Colonic mucosa (tissue), 4 donors: ENCODE results near the gene ZBTB38. TPM values are rescaled to one million over a fixed set of nuclear protein-coding genes. Genes with fewer than 3 reads are reported as not detected.

ENCODE experiments used
- DNase-seq: peaks from one replicate; pipeline ENCODE4 v3.0.0-alpha.2; 2020
- H3K27ac ChIP-seq: fragments of 200-600 bp; one replicate; pipeline ENCODE4 v1.8.0; 2021
- H3K27me3 ChIP-seq: fragments of 200-600 bp; one replicate; pipeline ENCODE4 v1.8.0; 2021
- H3K36me3 ChIP-seq: fragments of 200-600 bp; one replicate; pipeline ENCODE4 v1.8.0; 2021
- H3K4me1 ChIP-seq: fragments of 200-600 bp; one replicate; pipeline ENCODE4 v1.8.0; 2021; ENCODE audit warnings: mild to moderate bottlenecking
- H3K4me3 ChIP-seq: fragments of 200-600 bp; one replicate; pipeline ENCODE4 v1.8.0; 2021
- H3K9ac ChIP-seq, 2 donors: one replicate each; pipeline ENCODE4 v1.7.0; 2013; ENCODE audit warnings: control low read depth in 2 of 2, low read depth in 2 of 2, low read length in 2 of 2
- H3K9me3 ChIP-seq: fragments of 200-600 bp; one replicate; pipeline ENCODE4 v1.8.0; 2021
- intact Hi-C: fragments of 100-400 bp; cut with DNase I; formaldehyde crosslinking; loops from one replicate; pipeline ENCODE4 v1.14.1; 2022
- total RNA-seq, 2 donors: library from RNA; stranded (reverse); fragmentation: NEBNext Ultra II Directional in 1 of 2; extraction: Animal tissue kit (Norgen Biotek cat#: 25700) in 1 of 2; gene quantifications; one replicate each; pipeline ENCODE4 v1.2.1, GENCODE V29; 2021
- TF ChIP-seq, protein P1 (sequence below): fragments of 200-600 bp; IDR thresholded peaks from one replicate; pipeline ENCODE4 v1.8.0; 2022; ENCODE audit warnings: antibody characterized with exemption, mild to moderate bottlenecking
- donor health status: healthy.
- donor health status: DM: no; HTN: no; CAD: no.
- donor health status: DM: no; HTN: no; CAD: no.

ZBTB38 gene
- total RNA-seq, 2 donors from 2014 or later, result 95.5 to 112 TPM

DNA sequence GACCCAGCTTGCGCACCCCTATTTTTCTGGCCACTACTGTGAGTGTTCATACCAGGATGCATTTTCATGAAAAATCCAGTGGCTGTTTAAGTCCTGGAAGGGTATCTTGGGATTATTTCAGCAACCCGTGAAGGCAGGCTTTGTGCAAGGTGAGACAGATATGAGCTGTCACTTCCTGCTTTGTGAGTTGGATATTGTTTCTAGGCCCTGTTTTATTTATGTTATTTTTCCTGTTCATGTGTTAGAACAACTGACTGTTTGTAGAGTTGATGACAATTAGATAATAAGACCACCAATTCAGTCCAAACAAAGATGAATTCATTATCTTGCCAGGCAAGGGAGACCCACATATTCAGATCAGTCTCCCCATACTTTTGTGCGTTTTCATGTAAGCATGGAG, 42.5 kb downstream of the ZBTB38 start:
- DNase-seq, result no peak
- H3K9me3 ChIP-seq, result no peaks in the 10 kb centered on the region
- no peaks in the 10 kb centered on the region for H3K36me3 ChIP-seq
- peak overlapping the region; percentile 13 to 65 for H3K9ac ChIP-seq
- H3K4me1 ChIP-seq, result peaks cover 29% of the 10 kb centered on the region
- no peaks in the 10 kb centered on the region for H3K27me3 ChIP-seq
- H3K4me3 ChIP-seq, result no peak overlapping the region
- TF ChIP-seq, protein P1, sequence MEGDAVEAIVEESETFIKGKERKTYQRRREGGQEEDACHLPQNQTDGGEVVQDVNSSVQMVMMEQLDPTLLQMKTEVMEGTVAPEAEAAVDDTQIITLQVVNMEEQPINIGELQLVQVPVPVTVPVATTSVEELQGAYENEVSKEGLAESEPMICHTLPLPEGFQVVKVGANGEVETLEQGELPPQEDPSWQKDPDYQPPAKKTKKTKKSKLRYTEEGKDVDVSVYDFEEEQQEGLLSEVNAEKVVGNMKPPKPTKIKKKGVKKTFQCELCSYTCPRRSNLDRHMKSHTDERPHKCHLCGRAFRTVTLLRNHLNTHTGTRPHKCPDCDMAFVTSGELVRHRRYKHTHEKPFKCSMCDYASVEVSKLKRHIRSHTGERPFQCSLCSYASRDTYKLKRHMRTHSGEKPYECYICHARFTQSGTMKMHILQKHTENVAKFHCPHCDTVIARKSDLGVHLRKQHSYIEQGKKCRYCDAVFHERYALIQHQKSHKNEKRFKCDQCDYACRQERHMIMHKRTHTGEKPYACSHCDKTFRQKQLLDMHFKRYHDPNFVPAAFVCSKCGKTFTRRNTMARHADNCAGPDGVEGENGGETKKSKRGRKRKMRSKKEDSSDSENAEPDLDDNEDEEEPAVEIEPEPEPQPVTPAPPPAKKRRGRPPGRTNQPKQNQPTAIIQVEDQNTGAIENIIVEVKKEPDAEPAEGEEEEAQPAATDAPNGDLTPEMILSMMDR, result no peak
- intact Hi-C loops, result no loop called here
- H3K27ac ChIP-seq, result peak overlapping the region; percentile 85

DNA sequence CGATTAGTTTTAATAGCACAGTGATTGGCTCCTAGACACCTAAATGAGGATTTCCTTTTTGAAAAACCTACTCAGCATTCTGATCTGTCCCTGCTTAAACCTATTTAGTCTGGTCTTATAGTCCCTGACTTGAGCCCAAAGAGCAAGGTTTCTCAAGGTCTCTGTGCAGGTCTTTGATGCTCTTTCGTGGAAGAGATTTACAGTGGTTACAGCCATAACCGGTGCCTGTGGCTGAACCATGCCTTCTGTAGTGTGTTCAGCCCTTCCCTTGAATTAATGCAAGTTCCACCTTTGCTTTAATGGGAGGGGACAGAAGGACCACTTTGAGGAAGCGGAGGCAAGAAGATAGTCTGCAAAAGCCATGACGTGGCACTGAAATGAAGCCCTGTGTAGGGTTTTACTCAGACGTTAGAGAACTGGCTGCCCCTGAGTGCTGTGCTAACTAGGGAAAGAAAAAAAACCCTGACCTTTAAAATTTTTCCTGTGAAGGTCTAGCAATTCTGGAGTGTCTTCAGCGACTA, 43.0 kb downstream of the ZBTB38 start:
- Histone ChIP-seq H3K9ac (peak overlapping the region; percentile 13 to 65), H3K27me3 (no peaks in the 10 kb centered on the region), H3K4me1 (peaks cover 29% of the 10 kb centered on the region), H3K36me3 (no peaks in the 10 kb centered on the region), H3K27ac (peak overlapping the region; percentile 85), H3K4me3 (no peak overlapping the region), H3K9me3 (no peaks in the 10 kb centered on the region)
- intact Hi-C loops, result no loop called here
- TF ChIP-seq, protein P1, result no peak
- DNase-seq, result peak; percentile 33

DNA sequence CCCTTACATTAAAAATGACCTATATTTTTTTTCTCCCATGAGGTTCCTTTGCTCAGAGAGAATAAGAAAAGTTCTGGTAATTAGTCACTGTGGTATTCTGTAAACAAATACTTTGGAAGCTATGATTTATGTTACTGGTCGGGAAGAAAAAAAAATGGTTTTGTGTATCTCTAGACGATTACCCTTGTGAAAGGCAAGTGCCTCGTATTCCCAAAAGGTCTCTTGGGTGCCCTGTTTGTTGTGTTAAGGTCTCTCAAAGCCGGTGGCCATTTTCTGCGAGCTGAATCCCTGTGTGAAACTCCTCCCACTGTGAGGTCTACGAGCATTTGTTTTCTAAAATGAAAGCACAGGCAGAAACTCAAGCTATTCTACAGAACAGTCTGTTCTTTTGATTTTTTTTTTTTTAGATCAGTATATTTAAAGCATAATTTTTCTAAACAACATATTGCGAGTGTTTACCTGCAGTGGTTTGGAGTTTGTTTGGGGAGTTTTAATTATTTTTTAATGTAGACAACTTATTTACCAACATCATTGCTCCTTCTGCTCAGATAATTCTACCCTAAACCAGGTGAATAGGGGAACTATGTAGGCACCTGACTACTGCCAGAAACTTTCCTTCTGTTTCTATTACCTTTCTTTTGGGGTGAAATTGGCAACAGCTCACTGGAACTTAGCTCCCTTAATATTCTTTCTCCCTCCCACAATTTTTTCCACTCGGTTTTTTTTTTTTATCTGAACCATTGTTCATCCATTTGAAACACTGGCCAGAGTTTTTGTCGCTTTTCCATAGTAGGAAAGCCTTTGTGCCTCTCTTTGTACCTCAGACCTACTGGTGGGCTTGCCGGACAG, 44.0 kb downstream of the ZBTB38 start:
- Histone ChIP-seq H3K9ac (peak overlapping the region in 1 of 2 donors; percentile 48), H3K27me3 (no peaks in the 10 kb centered on the region), H3K36me3 (no peaks in the 10 kb centered on the region), H3K4me1 (peaks cover 29% of the 10 kb centered on the region), H3K27ac (peak overlapping the region; percentile 85), H3K4me3 (no peak overlapping the region), H3K9me3 (no peaks in the 10 kb centered on the region)
- intact Hi-C loops, result no loop called here
- TF ChIP-seq, protein P1, result no peak
- peak; percentile 63 for DNase-seq

DNA sequence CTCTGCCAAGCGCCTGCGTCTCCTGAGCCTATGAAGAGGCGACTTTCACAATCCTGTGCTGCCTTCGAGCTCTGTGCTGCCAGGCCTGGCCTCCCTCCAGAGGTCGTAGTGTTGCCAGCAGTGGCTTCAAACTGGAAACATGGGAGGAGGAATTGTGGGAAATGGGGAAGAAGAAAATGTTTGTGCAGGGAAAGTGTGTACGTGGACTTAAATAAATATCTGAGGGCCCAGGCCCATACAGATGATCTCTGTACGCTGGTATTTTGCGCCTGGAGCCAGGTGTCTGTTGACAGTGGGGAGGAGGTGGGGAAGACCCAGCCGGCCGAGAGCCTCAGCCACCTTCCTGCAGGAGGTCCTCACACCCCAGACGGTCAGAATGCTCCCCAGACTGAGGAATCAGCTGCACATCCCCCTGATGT, 44.6 kb downstream of the ZBTB38 start:
- TF ChIP-seq, protein P1, result no peak
- Histone ChIP-seq H3K9me3 (no peaks in the 10 kb centered on the region), H3K27me3 (no peaks in the 10 kb centered on the region), H3K9ac (peak overlapping the region in 1 of 2 donors; percentile 48), H3K4me1 (peaks cover 29% of the 10 kb centered on the region), H3K4me3 (no peak overlapping the region), H3K36me3 (no peaks in the 10 kb centered on the region), H3K27ac (peak overlapping the region; percentile 85)
- intact Hi-C loops, result no loop called here
- DNase-seq, result peak; percentile 73

DNA sequence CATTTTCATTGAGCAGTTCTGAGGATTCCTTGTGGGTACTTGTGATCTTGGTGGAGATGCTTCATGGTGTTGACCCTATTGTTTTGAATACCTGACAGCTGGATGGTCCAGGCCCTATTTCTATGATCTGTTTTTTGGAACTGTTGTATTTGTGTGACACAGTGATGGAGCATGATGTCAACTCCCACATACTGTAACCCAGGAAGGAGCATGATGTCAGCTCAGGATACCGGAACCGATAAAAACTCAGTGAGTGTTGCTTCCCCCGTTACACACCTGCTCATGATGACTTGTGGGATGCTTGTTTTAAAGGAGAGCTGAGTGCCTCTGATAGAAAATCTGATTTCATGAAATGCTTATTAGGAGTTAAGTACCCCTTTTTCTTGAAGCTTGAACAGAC, 45.1 kb downstream of the ZBTB38 start:
- no peak for DNase-seq
- no peak overlapping the region for H3K9ac ChIP-seq
- peak overlapping the region; percentile 85 for H3K27ac ChIP-seq
- H3K27me3 ChIP-seq, result no peaks in the 10 kb centered on the region
- intact Hi-C loops, result no loop called here
- peaks cover 29% of the 10 kb centered on the region for H3K4me1 ChIP-seq
- no peaks in the 10 kb centered on the region for H3K9me3 ChIP-seq
- no peak overlapping the region for H3K4me3 ChIP-seq
- no peaks in the 10 kb centered on the region for H3K36me3 ChIP-seq
- TF ChIP-seq, protein P1, result no peak
